ENCODE measurements around the gene APOBEC3F.
"Not testable (repeated sequence)": the region's sequence is repeated elsewhere in the genome, so short reads cannot be mapped to it uniquely, and the experiment has no call there.

Gene APOBEC3F

GRCh38 chr22:39012533-39013511, 27.8 kb upstream of the APOBEC3F start:
- H3F3A ChIP-seq (ENCODE audit: insufficient read depth, low read length) = no peaks in the 10 kb centered on the region
- H3K4me2 ChIP-seq (ENCODE audit: low read length) = no peak overlapping the region
- H3K9me3 ChIP-seq (ENCODE audit: low read length) = no peaks in the 10 kb centered on the region
- H2AFZ ChIP-seq (ENCODE audit: low read length) = no peak overlapping the region
- no peaks in the 10 kb centered on the region for H3K4me1 ChIP-seq (ENCODE audit: insufficient read depth, low read length, severe bottlenecking)
- H3K27ac ChIP-seq (ENCODE audit: low read depth, low read length, poor library complexity, severe bottlenecking) = no peak overlapping the region
- H3K79me2 ChIP-seq (ENCODE audit: insufficient read depth, low read length) = no peaks in the 10 kb centered on the region
- H3K9ac ChIP-seq (ENCODE audit: low read length) = no peak overlapping the region
- no peaks in the 10 kb centered on the region for H3K27me3 ChIP-seq (ENCODE audit: insufficient read depth, low read length)
- H3K36me3 ChIP-seq (ENCODE audit: insufficient read depth, low read length) = no peaks in the 10 kb centered on the region
- TF ChIP-seq EZH2 (IDR thresholded peaks at IDR 0.05; ENCODE audit: borderline replicate concordance, low read length) = no peak
- TF ChIP-seq CTCF (IDR thresholded peaks at IDR 0.05; ENCODE audit: low read length) = no peak
- no peaks in the 10 kb centered on the region for H3K9me2 ChIP-seq (ENCODE audit: low read depth, low read length)
- no peaks in the 10 kb centered on the region for H4K20me1 ChIP-seq (ENCODE audit: insufficient read depth, low read length)
- no peak overlapping the region for H3K4me3 ChIP-seq (ENCODE audit: low read depth, low read length, poor library complexity, severe bottlenecking)

GRCh38 chr22:39013561-39013941, 27.1 kb upstream of the APOBEC3F start:
- not testable (repeated sequence) for H3K79me2 ChIP-seq (ENCODE audit: insufficient read depth, low read length); H3K9me3 ChIP-seq (ENCODE audit: low read length); H3K9ac ChIP-seq (ENCODE audit: low read length); H2AFZ ChIP-seq (ENCODE audit: low read length); H3K4me3 ChIP-seq (ENCODE audit: low read depth, low read length, poor library complexity, severe bottlenecking); H4K20me1 ChIP-seq (ENCODE audit: insufficient read depth, low read length); H3K4me1 ChIP-seq (ENCODE audit: insufficient read depth, low read length, severe bottlenecking); H3K27ac ChIP-seq (ENCODE audit: low read depth, low read length, poor library complexity, severe bottlenecking); H3K9me2 ChIP-seq (ENCODE audit: low read depth, low read length); H3K36me3 ChIP-seq (ENCODE audit: insufficient read depth, low read length); H3K4me2 ChIP-seq (ENCODE audit: low read length); H3F3A ChIP-seq (ENCODE audit: insufficient read depth, low read length); H3K27me3 ChIP-seq (ENCODE audit: insufficient read depth, low read length)

GRCh38 chr22:39013942-39014722, 26.5 kb upstream of the APOBEC3F start, which contains the start of gene APOBEC3C:
Gene APOBEC3C (plus strand): TSS chr22:39014257. CDS start chr22:39014363, 106 bp downstream.
- no peaks in the 10 kb centered on the region for H3K9me2 ChIP-seq (ENCODE audit: low read depth, low read length)
- H4K20me1 ChIP-seq (ENCODE audit: insufficient read depth, low read length) = no peaks in the 10 kb centered on the region
- H3K79me2 ChIP-seq (ENCODE audit: insufficient read depth, low read length) = no peaks in the 10 kb centered on the region
- H2AFZ ChIP-seq (ENCODE audit: low read length) = no peak within 1 kb of the TSS
- H3K9me3 ChIP-seq (ENCODE audit: low read length) = no peaks in the 10 kb centered on the region
- TF ChIP-seq CTCF (IDR thresholded peaks at IDR 0.05; ENCODE audit: low read length) (no peak), EZH2 (IDR thresholded peaks at IDR 0.05; ENCODE audit: borderline replicate concordance, low read length) (no peak)
- H3K27ac ChIP-seq (ENCODE audit: low read depth, low read length, poor library complexity, severe bottlenecking) = no peak within 1 kb of the TSS
- no peaks in the 10 kb centered on the region for H3K36me3 ChIP-seq (ENCODE audit: insufficient read depth, low read length)
- no peaks in the 10 kb centered on the region for H3K4me1 ChIP-seq (ENCODE audit: insufficient read depth, low read length, severe bottlenecking)
- no peak within 1 kb of the TSS for H3K4me3 ChIP-seq (ENCODE audit: low read depth, low read length, poor library complexity, severe bottlenecking)
- H3K4me2 ChIP-seq (ENCODE audit: low read length) = no peak within 1 kb of the TSS
- no peaks in the 10 kb centered on the region for H3K27me3 ChIP-seq (ENCODE audit: insufficient read depth, low read length)
- H3F3A ChIP-seq (ENCODE audit: insufficient read depth, low read length) = no peaks in the 10 kb centered on the region
- no peak within 1 kb of the TSS for H3K9ac ChIP-seq (ENCODE audit: low read length)

GRCh38 chr22:39014723-39015121, 25.9 kb upstream of the APOBEC3F start:
- not testable (repeated sequence) for H3K4me2 ChIP-seq (ENCODE audit: low read length); H3K4me1 ChIP-seq (ENCODE audit: insufficient read depth, low read length, severe bottlenecking); H3F3A ChIP-seq (ENCODE audit: insufficient read depth, low read length); H3K27ac ChIP-seq (ENCODE audit: low read depth, low read length, poor library complexity, severe bottlenecking); H2AFZ ChIP-seq (ENCODE audit: low read length); H4K20me1 ChIP-seq (ENCODE audit: insufficient read depth, low read length); H3K9me2 ChIP-seq (ENCODE audit: low read depth, low read length); H3K4me3 ChIP-seq (ENCODE audit: low read depth, low read length, poor library complexity, severe bottlenecking); H3K36me3 ChIP-seq (ENCODE audit: insufficient read depth, low read length); H3K79me2 ChIP-seq (ENCODE audit: insufficient read depth, low read length); H3K9ac ChIP-seq (ENCODE audit: low read length); H3K9me3 ChIP-seq (ENCODE audit: low read length); H3K27me3 ChIP-seq (ENCODE audit: insufficient read depth, low read length)
